Spleen (tissue), 7 donors: ENCODE data around the gene DCPS.

Experiments
- CTCF ChIP-seq, 11 experiments: fragments of 200-600 bp in 7 of 11; fragments of 450-650 bp in 4 of 11; sonication (generic) in 4 of 11; IDR thresholded peaks in 8 of 11; conservative IDR thresholded peaks in 3 of 11; 1 replicate in 7 of 11; 2 replicates in 4 of 11; pipeline versions ENCODE4 v1.4.0 to v1.8.0; 2016 to 2021; ENCODE audit warnings: antibody characterized with exemption in 11 of 11, inconsistent platforms in 4 of 11, mild to moderate bottlenecking in 1 of 11
- POLR2A ChIP-seq, 3 donors: fragments of 450-650 bp; IDR thresholded peaks; one replicate each; pipeline ENCODE4 v1.5.1; 2017; ENCODE audit warnings: antibody characterized with exemption in 3 of 3, mild to moderate bottlenecking in 1 of 3
- POLR2AphosphoS5 ChIP-seq, 3 donors: sonication (generic); formaldehyde crosslinking; IDR thresholded peaks; one replicate each; pipeline ENCODE4 v1.5.1; 2017; ENCODE audit warnings: antibody characterized with exemption in 3 of 3
- donor health status: DM: no; HTN: no; CAD: no; lungs with moderate emphysema.
- donor health status: DM: no; HTN: no; CAD: no.
- donor health status: DM: no; HTN: no; CAD: no.

- TF ChIP-seq CTCF (IDR thresholded peaks at IDR 0.05 in 8 of 11, conservative IDR thresholded peaks at IDR 0.05 in 3 of 11) (no peak), POLR2A (IDR thresholded peaks at IDR 0.05) (no peak), POLR2AphosphoS5 (IDR thresholded peaks at IDR 0.05) (no peak)
Observed at GRCh38 chr11:126281666-126282175, 22.1 kb upstream of the DCPS start.
